Lung (tissue), 12 donors: ENCODE measurements around the gene PLEKHF1. TPM values are rescaled to one million over a fixed set of nuclear protein-coding genes. Genes with fewer than 3 reads are reported as not detected.

Experiments used
- ATAC-seq: fragments of 200-7000 bp; cut with Tn5 transposase; one replicate; pipeline ENCODE4 v1.9.1; 2020; ENCODE audit warnings: moderate number of reproducible peaks; ENCODE audit not compliant: insufficient read depth, low FRiP score
- DNase-seq, 3 donors: peaks; one replicate each; pipeline ENCODE4 v3.0.0-alpha.2; 2013 to 2017
- H3K27ac ChIP-seq, 2 donors: one replicate each; pipeline ENCODE4 v1.5.1; 2013; ENCODE audit warnings: mild to moderate bottlenecking in 2 of 2, moderate library complexity in 2 of 2, control low read depth in 1 of 2, inconsistent platforms in 1 of 2, low read depth in 1 of 2, low read length in 1 of 2
- H3K27me3 ChIP-seq, 3 donors: one replicate each; pipeline ENCODE4 v1.5.1; 2013; ENCODE audit warnings: low read length in 2 of 3; ENCODE audit not compliant: control insufficient read depth in 3 of 3, insufficient read depth in 3 of 3
- H3K36me3 ChIP-seq, 4 donors: one replicate each; pipeline ENCODE4 v1.5.1; 2013; ENCODE audit warnings: low read length in 4 of 4, mild to moderate bottlenecking in 1 of 4, moderate library complexity in 1 of 4; ENCODE audit not compliant: control insufficient read depth in 4 of 4, insufficient read depth in 4 of 4
- H3K4me1 ChIP-seq, 5 donors: one replicate each; pipeline ENCODE4 v1.5.1; 2013; ENCODE audit warnings: low read length in 5 of 5, mild to moderate bottlenecking in 2 of 5, moderate library complexity in 1 of 5; ENCODE audit not compliant: control insufficient read depth in 5 of 5, insufficient read depth in 5 of 5
- H3K4me3 ChIP-seq: one replicate; pipeline ENCODE4 v1.5.1; 2013; ENCODE audit warnings: mild to moderate bottlenecking, control low read depth, moderate library complexity
- H3K9ac ChIP-seq, 2 donors: one replicate each; pipeline ENCODE4 v1.5.1; 2013; ENCODE audit warnings: low read length in 2 of 2, control low read depth in 1 of 2; ENCODE audit not compliant: insufficient read depth in 1 of 2
- H3K9me3 ChIP-seq, 4 donors: one replicate each; pipeline ENCODE4 v1.5.1; 2013; ENCODE audit warnings: low read length in 3 of 4, mild to moderate bottlenecking in 1 of 4, moderate library complexity in 1 of 4; ENCODE audit not compliant: control insufficient read depth in 4 of 4, insufficient read depth in 3 of 4
- WGBS, 2 donors: extraction: QIAGEN DNeasy Blood & Tissue Kit; methylation state at CpG; one replicate each; pipeline ENCODE4 v1.1.7; 2013; 5-methylcytosine and 5-hydroxymethylcytosine counted together
- polyA plus RNA-seq, 2 donors: library from polyadenylated mRNA; stranded (reverse); fragments of 200-250 nt; gene quantifications; one replicate each; pipeline ENCODE4 v1.2.1, GENCODE V29; 2013
- total RNA-seq, 2 donors: library from RNA; depleted of rRNA in 1 of 2; stranded (reverse); fragments of >200 nt in 1 of 2; gene quantifications; one replicate each; pipeline ENCODE4 v1.2.1, GENCODE V29; 2014 to 2021
- TF ChIP-seq, protein P1 (sequence below): IDR thresholded peaks from 2 replicates; pipeline ENCODE4 v1.5.1; 2012; ENCODE audit warnings: mild to moderate bottlenecking; ENCODE audit errors: control extremely low read depth, extremely low read depth
- donor health status: control.
- donor health status: control.
- donor health status: Bipolar disorder and iron deficiency.
- donor health status: healthy.
- donor health status: DM: yes; HTN: yes; CAD: no.

The PLEKHF1 gene
- total and polyA plus RNA-seq, 4 donors: 5.7 to 13.2 (median 10.4) TPM

DNA sequence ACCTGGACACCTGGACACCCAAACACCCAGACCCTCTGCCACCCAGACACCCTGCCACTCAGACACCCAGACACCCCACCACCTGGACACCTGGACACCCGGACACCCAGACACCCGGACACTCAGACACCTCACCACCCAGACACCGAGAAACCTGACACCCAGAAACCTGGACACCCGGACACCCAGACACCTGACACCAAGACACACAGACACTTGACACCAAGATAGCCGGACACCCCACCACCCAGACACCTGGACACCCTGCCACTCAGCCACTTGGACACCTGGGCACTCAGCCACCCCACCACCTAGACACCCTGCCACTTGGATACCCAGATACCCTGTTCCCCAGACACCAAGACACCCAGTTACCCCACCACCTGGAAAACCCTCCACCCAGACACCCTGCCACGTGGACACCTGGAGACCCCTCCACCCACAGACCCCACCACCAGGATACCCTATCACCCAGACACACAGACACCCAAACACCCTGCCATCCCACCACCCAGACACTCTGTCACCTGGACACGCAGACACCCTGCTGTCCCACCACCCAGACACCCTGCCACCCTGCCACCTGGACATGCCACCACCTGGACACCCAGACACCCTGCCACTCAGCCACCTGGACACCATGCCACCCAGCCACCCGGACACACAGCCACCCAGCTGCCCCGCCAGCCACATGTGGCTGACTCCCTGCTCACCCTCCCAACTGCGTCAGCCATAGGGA is 32.4 kb downstream of the PLEKHF1 start:
- Histone ChIP-seq H3K9me3 (no peaks in the 10 kb centered on the region), H3K36me3 (peaks cover 0 to 8% (median 4%) of the 10 kb centered on the region in 4 donors), H3K4me3 (no peak overlapping the region), H3K27ac (no peak overlapping the region), H3K27me3 (no peaks in the 10 kb centered on the region), H3K9ac (no peak overlapping the region), H3K4me1 (peaks cover 0 to 1% (median 0%) of the 10 kb centered on the region in 5 donors)
- 83 to 96% methylated on average over 7 to 10 of the region's 10 CpGs for WGBS, 2 donors
- no peak for DNase-seq
- TF ChIP-seq, protein P1, sequence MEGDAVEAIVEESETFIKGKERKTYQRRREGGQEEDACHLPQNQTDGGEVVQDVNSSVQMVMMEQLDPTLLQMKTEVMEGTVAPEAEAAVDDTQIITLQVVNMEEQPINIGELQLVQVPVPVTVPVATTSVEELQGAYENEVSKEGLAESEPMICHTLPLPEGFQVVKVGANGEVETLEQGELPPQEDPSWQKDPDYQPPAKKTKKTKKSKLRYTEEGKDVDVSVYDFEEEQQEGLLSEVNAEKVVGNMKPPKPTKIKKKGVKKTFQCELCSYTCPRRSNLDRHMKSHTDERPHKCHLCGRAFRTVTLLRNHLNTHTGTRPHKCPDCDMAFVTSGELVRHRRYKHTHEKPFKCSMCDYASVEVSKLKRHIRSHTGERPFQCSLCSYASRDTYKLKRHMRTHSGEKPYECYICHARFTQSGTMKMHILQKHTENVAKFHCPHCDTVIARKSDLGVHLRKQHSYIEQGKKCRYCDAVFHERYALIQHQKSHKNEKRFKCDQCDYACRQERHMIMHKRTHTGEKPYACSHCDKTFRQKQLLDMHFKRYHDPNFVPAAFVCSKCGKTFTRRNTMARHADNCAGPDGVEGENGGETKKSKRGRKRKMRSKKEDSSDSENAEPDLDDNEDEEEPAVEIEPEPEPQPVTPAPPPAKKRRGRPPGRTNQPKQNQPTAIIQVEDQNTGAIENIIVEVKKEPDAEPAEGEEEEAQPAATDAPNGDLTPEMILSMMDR: no peak
- no peak for ATAC-seq

DNA sequence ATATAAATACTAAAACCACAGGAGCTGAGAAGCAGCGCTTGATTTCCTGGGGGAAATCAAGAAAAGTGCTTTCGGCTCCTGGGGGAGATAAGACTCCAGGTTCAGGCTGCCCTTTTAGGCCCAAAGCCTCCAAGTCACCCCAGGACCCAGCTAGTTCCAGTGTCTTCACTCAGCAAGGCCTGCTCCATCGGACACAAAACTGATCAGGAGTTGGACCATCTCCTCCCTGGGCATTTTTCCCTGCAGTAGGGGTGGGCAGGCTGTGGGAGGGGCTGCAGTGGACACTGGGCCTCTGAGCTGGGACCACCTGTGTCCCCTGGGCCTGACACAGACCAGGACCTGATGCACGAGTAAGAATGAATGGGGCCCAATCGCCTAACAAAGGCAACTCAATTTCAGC is 34.6 kb downstream of the PLEKHF1 start:
- Histone ChIP-seq H3K4me1 (no peaks in the 10 kb centered on the region), H3K36me3 (peaks cover 0 to 15% (median 4%) of the 10 kb centered on the region in 4 donors), H3K27me3 (no peaks in the 10 kb centered on the region), H3K9ac (no peak overlapping the region), H3K4me3 (no peak overlapping the region), H3K27ac (no peak overlapping the region), H3K9me3 (no peaks in the 10 kb centered on the region)
- ATAC-seq (no peak), DNase-seq (no peak)
- TF ChIP-seq, protein P1: no peak
- WGBS, 2 donors: 82 to 90% methylated on average over 5 of the region's 5 CpGs

DNA sequence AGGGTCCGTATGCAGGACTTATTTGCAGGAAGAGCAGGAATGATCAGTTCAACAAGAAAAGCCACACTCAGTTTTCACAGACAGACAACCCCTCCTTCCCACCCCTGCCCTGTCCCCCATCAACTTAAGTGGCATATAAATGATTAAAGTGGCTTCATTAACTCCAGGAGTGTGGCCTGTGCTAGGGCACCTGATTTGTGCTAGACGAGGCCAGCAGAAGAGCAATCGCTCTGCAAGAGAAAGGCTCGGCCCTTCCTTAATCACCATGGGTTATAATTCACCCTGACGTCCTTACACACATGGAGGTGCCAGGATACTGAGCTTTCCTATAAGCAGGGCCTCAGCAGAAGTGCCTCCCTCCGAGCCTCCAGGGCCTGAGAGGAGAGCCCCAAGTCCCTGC is 35.2 kb downstream of the PLEKHF1 start:
- TF ChIP-seq, protein P1: no peak
- Histone ChIP-seq H3K9ac (no peak overlapping the region), H3K4me3 (no peak overlapping the region), H3K9me3 (no peaks in the 10 kb centered on the region), H3K27ac (no peak overlapping the region), H3K27me3 (no peaks in the 10 kb centered on the region), H3K36me3 (peaks cover 0 to 15% (median 4%) of the 10 kb centered on the region in 4 donors), H3K4me1 (no peaks in the 10 kb centered on the region)
- no peak for DNase-seq
- WGBS, 2 donors: 83 to 87% methylated on average over 6 of the region's 6 CpGs
- no peak for ATAC-seq
